ENCODE data around the gene TTC38.
A peak's percentile ranks its signal among the peaks of the same experiment; 100 is the strongest.

Gene TTC38

GRCh38 chr22:46250035-46250782 lies 17.6 kb upstream of the TTC38 start, which contains the start of gene CDPF1:
TSS of gene CDPF1 (minus strand) at chr22:46250293. CDS start at chr22:46248284, 2,009 bp downstream.
- no peaks in the 10 kb centered on the region for H3K9me3 ChIP-seq (ENCODE audit: control insufficient read depth, insufficient read depth, low read depth, low read length)
- H3K4me1 ChIP-seq (ENCODE audit: control insufficient read depth, insufficient read depth, low read length) = peaks cover 3% of the 10 kb centered on the region; the same call in 1 of the 2 replicates
- POLR2A ChIA-PET = interaction anchor here (0.6 to 3.9 kb wide), 8 partner anchors 10 to 49 kb away, joined by 3 to 33 read pairs (median 4); partner anchors contain the start of genes GTSE1 and TTC38
- H3K36me3 ChIP-seq (ENCODE audit: control insufficient read depth in 2 of 2, insufficient read depth in 1 of 2, low read length in 2 of 2) = peaks cover 0 to 17% of the 10 kb centered on the region in 2 experiments; a peak in 1 of 3 replicates
- peak within 1 kb of the TSS; percentile 90 for H3K27ac ChIP-seq (ENCODE audit: extremely low read depth, low read depth, low read length)
- CTCF ChIA-PET = interaction anchor here (0.6 to 1.1 kb wide), 4 partner anchors 21 to 242 kb away, joined by 3 to 7 read pairs (median 4); no protein-coding TSS in a partner anchor
- H3K4me3 ChIP-seq (ENCODE audit: low read depth, low read length) = peak within 1 kb of the TSS; percentile 84
- peak; percentile 86; the same call in 1 of the 2 replicates for TF ChIP-seq ZNF692 (tag by site-specific recombination; IDR thresholded peaks at IDR 0.05)
- TF ChIP-seq ZNF792 (tag by site-specific recombination; IDR thresholded peaks at IDR 0.05) = peak; percentile 79; the same call in 1 of the 2 replicates
- no peak for TF ChIP-seq TSHZ1 (tag by site-specific recombination; IDR thresholded peaks at IDR 0.05; ENCODE audit: borderline replicate concordance)
- peak; percentile 94 for TF ChIP-seq ZBTB26 (tag by site-specific recombination; optimal IDR thresholded peaks at IDR 0.05)
- TF ChIP-seq ZNF654 (tag by site-specific recombination; IDR thresholded peaks at IDR 0.05; ENCODE audit: low read depth) = no peak
- peak; percentile 76; the same call in 1 of the 2 replicates for TF ChIP-seq ZNF610 (tag by site-specific recombination; IDR thresholded peaks at IDR 0.05; ENCODE audit: borderline replicate concordance)
- TF ChIP-seq KLF8 (tag by site-specific recombination; IDR thresholded peaks at IDR 0.05) = peak; percentile 60; the same call in 1 of the 2 replicates
- TF ChIP-seq ZNF335 (tag by site-specific recombination; conservative IDR thresholded peaks at IDR 0.05) = peak; percentile 98
- peak; percentile 72 for TF ChIP-seq SP7 (tag by site-specific recombination; IDR thresholded peaks at IDR 0.05)
- TF ChIP-seq ZFP37 (tag by site-specific recombination; IDR thresholded peaks at IDR 0.05) = peak; percentile 37; the same call in 1 of the 2 replicates
- 0 out of 2 replicates have a peak, but pooled peaks have one; percentile 34 for TF ChIP-seq ZNF777 (tag by site-specific recombination; IDR thresholded peaks at IDR 0.05; ENCODE audit: borderline replicate concordance)
- TF ChIP-seq ZNF324 (tag by site-specific recombination; IDR thresholded peaks at IDR 0.05) = no peak
- peak; percentile 45; the same call in 1 of the 2 replicates for TF ChIP-seq KLF1 (tag by site-specific recombination; IDR thresholded peaks at IDR 0.05)
- TF ChIP-seq ZBTB20 (tag by site-specific recombination; IDR thresholded peaks at IDR 0.05) = peak; percentile 71; the same call in 1 of the 2 replicates
- TF ChIP-seq ZNF133 (tag by site-specific recombination; IDR thresholded peaks at IDR 0.05) = 0 out of 2 replicates have a peak, but pooled peaks have one; percentile 12
- peak; percentile 25; the same call in 1 of the 2 replicates for TF ChIP-seq YY1 (tag by site-specific recombination; IDR thresholded peaks at IDR 0.05)
- TF ChIP-seq TRIM28 (IDR thresholded peaks at IDR 0.05; ENCODE audit: borderline replicate concordance, low read length) = 0 out of 2 replicates have a peak, but pooled peaks have one; percentile 49
- TF ChIP-seq ZNF521 (tag by site-specific recombination; IDR thresholded peaks at IDR 0.05) = no peak
- TF ChIP-seq ZXDB (tag by site-specific recombination; IDR thresholded peaks at IDR 0.05) = peak; percentile 75
- peak; percentile 82 for TF ChIP-seq SP2 (tag by site-specific recombination; IDR thresholded peaks at IDR 0.05)
- no peak for TF ChIP-seq ZNF426 (tag by site-specific recombination; IDR thresholded peaks at IDR 0.05)
- TF ChIP-seq ZIC2 (tag by site-specific recombination; IDR thresholded peaks at IDR 0.05) = peak; percentile 88
- TF ChIP-seq ZBTB7A (tag by site-specific recombination; IDR thresholded peaks at IDR 0.05; ENCODE audit: low read depth) = peak; percentile 29; the same call in 1 of the 2 replicates
- peak; percentile 54 for TF ChIP-seq ZBTB8A (tag by site-specific recombination; IDR thresholded peaks at IDR 0.05)
- TF ChIP-seq ZBTB10 (tag by site-specific recombination; IDR thresholded peaks at IDR 0.05) = peak; percentile 88
- TF ChIP-seq MYNN (tag by site-specific recombination; IDR thresholded peaks at IDR 0.05; ENCODE audit: borderline replicate concordance) = no peak
- peak; percentile 26; the same call in 1 of the 2 replicates for TF ChIP-seq SP3 (tag by site-specific recombination; IDR thresholded peaks at IDR 0.05)
